NAMALWA (cell line): ENCODE data around the gene LYZL2.
"Not testable (repeated sequence)": the region's sequence is repeated elsewhere in the genome, so short reads cannot be mapped to it uniquely, and the experiment has no call there.

Experiments
- DNase-seq: peaks from one replicate; pipeline ENCODE4 v3.0.0-alpha.2; 2015; ENCODE audit warnings: low spot score

LYZL2 gene

DNA sequence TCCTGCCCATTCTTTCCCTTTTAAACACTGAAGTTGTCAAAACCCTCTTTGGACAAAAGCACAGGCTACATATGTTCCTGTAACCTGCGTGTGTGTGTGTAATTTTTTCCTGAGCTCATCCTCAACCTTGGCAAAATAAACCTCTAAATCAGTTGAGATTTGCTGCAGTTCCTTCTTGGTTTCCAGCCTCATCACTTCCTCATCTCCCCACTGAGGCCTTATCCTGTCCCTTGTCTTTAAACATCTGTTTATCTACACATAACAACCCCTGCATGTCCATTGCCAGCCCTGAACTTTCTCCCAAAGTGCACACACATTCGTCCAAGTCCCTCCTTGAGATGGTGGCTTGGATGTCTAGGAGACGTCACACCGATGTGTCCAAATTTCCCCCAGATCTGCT, 35.5 kb downstream of the LYZL2 start:
- DNase-seq, result no peak

DNA sequence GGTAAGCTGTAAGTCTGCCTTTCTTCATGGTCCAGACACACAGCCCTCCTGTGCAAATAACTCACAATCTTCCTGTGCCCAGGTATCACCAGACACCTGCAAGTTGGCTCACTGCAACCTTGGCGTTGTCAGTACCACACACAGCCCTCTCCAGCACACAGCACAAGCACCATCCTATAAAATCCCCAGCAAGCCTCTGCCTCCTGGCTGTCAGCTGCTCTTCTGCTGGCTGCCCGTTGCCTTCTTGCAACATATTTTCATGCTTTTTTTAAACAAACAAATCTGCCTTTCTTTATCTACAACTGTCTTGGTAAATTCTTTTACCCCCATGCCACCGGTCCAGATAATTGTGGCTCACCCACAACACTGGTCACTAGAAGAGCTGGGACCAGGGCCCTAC, 36.8 kb downstream of the LYZL2 start:
- not testable (repeated sequence) for DNase-seq

DNA sequence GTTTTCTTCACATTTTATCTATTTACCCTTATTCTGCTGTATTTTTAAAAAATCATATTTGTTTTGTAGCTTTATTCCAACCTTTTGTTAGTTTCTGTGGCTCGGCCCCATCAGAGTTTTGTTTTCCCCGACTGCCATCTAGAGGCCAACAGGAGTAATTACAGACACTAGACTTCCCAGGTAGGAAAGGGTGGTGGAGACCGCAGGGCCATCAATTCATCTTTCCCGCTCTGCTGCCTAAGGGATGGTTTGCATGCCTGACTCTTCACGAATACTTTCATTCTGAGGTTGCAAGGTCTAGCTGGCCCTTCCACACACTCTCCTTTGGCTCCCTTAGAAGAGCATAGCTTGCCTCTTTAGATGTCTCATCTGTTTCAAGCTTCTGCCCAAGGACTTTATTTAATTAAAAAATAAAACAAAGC, 38.3 kb downstream of the LYZL2 start:
- DNase-seq, result peak; percentile 74

DNA sequence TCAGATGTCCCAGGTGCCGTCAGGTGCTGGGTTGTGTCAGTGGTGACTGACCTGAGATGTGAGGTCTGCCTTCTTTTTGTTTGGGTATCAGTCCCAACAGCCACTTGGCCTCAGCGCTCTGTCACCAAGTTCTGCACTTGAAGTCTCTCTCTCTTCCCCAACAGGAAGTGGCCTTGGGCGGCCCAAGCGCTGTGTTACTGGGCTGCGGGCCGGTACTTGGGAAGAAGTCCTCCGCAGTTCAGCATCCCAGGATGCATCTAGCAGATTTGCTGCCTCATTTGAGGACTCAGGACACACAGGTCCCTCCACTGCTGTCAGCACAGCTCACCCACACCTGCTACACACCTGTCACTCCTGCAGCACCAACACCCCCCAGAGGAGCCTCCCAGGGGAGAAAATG, 40.1 kb downstream of the LYZL2 start:
- DNase-seq, result no peak

DNA sequence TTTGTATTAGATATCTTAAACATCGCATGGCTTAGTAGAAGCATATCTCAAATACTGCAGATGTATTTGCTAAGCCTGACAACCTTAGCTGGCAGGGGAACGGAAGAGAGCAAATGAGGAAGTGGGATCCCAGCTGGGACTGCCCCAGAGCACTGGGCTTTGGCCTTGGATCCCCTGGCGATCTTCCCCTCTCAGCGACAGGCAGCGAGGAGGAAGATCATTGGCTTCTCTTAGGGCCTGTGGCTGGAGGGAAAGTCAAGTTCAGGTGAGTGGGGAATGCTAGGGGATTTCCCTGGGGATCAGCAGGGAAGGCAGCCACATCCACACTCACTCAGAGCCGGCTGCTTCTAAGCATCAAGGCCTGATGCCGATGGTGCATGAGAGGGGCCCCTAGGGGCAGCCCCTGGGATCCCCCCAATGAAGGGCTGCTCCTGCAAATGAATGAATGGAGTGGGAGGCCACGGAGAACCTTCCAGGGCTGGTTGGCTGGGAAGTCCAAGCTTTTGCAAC, 42.0 kb downstream of the LYZL2 start:
- DNase-seq, result peak; percentile 50

DNA sequence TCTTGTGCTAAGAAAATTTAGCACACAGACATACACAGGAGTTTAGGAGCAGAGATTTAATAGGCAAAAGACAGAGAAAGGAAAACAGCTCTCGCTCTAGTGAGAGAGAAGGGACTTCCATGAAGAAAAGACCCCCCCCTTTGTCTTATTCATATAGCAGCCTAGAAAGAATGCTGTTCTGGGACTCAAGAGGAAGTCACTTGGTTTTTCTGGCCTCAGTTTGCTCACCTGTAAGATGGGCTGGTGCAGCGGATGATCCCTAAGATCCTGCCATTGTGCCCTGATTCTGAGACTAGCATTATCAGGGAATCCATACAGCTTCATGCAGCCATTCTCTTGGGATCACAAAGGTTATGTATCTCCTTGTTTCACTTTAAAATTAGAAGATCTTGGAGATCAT, 42.7 kb downstream of the LYZL2 start:
- DNase-seq, result no peak

DNA sequence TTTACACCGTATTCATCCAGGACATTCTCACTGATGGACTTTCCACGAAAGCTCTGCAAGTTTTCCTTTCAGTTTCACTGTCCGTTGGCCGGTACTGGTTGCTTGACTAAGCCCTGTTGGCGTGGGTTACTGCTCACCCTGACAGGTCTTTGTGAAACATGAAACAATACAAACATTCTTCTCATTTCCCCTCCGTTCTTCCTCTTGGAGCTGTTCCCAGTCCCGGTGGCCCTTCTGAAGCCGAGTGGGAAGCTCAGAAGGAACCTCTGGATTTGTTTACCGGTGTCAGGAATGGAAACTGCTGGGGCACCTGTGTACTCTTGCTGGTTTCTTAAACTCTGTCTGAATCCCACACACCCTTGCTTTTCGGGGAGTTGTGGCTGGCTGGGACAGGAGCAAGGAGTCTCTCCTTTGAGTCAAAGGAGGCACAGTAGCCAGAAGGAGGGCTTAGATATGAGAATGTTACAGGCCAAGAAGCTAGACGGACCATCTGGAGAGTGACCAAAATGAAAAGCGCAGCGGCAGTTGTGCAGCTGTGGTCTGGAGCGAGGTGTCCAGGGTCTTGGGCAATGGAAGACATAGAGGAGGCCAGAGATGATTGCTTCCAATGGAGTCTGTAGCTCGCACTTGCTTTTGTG, 45.7 kb downstream of the LYZL2 start:
- DNase-seq, result no peak

DNA sequence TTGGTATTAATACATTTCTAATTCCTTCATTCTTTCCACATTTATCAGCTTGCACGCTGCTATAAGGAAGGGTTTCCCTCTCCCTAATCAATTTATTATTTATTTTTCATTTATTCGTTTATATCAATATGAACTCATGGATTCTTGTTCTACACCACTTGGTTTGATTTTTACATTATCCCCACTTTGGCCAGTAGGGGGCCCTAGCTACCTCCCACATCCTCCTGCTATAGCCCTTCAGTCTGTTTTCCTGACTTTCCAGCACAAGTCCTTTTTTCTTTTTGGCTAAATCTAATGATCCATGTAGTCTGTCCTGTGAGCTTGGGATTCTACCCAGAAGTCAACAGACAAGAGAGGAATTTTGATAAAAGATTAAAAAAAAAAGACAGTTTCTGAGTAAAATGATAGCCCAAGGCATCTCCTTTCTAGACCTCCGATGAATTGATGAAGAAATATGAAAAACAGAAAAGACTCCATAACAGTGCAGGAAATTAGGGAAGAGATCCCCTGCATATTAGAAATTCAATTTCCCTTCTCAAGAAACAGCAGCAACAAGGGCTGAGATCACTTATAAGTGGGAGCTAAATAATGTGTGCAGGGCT, 47.7 kb downstream of the LYZL2 start:
- DNase-seq, result peak; percentile 56

DNA sequence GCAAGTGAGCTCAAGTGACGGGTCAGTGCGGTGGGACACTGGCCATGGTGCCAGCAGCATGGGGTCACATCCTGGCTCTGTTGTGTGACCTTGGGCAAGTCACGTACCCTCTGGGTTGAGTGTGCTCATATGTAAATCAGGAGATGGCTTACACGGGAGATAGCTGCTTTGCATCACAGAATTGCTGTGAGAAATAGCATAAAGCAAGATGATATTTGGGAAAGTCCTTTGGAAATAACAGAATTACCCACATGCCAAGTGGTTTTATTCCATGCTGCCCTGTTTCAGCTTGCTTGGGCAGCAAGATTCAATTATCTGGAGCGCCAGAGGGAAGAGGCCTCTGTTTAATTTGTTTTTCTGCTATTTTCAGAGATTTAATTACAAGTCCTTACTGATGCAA, 48.9 kb downstream of the LYZL2 start:
- no peak for DNase-seq

DNA sequence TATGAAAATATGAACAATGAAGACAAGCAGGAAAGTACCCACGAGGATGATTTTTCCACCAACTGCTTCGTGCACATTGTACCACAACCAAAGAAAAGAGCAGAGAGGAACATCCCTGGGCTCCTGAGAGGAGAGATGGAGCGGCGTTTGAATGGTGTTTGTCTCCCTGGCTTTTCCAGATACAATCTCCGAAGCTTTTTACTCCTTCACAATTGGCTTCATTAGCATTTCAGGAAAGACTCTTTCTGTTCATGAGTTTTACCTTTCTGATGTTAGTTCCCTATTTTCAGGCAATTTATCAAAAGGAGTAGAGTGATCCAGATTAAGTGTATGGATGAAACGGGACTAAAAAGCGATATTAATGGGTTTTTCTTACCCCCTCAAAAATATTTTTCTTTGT, 49.3 kb downstream of the LYZL2 start:
- DNase-seq, result no peak

DNA sequence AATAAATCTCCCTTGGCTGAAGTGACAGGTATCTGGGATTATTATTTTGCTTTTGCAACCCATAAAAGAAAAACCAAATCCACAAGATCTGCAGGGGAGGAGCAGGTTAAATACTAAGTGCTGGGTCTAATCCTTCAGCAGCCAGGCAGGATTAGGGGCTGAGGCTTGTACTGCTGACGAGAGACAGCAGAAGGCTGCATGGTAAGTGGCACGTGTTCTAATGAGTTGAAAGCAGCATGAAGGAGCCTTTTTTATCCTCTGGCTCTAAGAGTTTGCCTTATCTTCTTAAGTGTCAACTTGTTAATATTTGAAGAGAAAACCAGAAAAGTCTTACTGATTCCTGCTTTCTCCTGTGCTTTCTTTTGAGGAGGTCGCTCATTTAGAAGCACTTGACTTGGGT, 50.0 kb downstream of the LYZL2 start:
- DNase-seq, result no peak

DNA sequence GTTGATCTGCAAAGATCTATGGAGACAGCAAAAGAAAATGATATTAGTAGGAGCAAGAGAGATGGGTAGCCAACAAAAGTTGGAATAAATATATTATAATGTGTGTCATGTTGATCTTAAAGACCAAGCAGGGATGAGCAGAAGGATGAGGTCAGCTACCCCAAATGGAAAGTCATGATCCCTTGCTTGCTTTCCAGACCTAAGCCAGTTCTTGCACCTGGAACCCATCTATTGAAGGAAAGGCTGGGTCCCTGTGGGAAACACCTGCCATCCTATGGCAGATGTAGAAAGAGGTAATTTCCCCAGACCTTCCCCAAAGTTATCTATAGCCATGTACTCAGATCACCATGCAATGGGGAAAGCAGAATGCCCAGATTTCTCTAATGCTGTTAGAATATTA, 52.5 kb downstream of the LYZL2 start:
- no peak for DNase-seq

DNA sequence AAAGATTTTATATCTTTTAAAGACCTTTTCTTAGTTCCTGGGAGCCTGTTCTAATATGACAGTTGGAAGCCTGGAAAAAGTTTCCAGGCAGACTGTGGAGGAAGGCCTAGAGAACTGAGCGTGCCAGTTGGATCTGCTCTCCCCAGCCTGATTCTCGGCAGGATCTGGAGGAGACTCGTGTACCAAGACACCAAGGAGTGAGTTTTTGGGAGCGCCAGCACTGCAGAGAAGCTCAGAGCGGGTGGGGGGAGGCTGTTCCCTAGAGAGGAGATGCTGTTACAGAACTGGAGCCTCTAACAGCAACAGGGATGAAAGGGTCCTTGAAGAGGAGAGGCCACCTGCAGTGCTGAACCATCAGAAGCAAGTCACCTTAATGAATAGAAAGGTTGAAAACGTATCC, 52.9 kb downstream of the LYZL2 start:
- DNase-seq, result no peak

DNA sequence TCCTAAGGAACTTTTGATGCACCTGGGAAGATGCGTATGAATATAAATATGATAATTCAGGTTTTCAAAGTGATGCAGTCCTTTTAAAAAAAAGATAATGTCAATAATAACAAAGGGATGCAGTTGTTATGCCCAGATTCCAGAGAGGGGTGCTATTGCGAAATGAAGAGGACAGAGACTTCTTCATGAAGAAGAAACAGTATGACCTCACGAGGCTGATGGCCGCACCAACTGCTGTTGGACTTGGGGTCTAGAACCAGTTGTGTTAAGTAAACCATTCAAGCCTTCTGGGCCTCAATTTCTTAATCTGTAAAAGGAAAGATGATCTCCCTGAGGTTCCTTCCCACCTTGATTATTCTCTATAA, 55.1 kb downstream of the LYZL2 start:
- no peak for DNase-seq

DNA sequence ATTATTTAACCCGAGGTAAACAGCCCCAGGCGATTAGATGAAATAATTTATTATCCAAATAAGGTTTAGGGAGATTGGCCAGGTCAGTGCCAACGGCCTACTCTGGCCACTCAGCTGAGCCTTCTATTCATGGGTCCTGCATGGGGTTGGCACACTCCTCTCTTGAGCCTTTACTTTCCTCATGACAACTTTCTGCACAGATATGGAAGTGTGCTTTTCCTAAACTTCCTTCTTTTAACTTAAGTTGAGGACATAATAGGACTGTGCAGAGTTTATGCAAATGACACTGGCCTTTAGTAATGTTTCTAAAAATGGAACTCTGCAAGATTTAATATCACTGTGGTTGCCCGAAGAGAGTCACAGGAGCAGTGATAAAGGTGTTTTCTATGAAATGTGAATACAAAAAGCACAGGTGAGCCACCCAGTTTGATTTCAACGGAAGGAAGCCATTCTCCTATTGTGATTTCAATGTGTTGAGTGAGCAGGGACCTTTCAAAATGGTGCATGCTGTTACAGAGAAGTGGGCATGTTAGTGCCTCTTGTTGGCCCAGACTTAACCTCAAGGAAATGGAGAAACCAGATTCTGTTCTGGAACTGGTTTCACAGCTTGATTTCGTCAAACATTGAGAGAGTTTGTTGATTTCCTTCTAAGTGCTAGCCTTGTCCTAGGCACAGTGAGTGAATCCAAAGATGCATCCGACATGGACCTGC, 55.7 kb downstream of the LYZL2 start:
- no peak for DNase-seq

DNA sequence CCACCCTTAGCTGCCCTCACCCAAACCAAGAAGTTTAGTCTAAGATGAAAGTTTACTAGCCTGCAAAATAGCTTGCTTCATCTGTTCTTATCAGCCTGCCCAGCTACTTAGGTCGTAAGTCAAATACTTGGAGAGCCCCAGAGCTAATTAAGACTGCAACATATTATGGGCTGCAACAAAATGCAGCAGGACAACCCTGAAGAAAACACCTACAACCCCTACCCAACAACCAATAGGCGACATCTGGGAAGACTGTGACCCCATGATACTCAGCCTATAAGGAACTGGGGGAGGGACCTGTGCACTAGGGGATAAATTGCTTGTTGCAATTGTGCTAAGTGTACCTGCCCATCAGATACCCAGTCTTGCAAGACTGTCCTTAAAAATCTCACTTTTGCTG, 64.1 kb downstream of the LYZL2 start:
- no peak for DNase-seq

DNA sequence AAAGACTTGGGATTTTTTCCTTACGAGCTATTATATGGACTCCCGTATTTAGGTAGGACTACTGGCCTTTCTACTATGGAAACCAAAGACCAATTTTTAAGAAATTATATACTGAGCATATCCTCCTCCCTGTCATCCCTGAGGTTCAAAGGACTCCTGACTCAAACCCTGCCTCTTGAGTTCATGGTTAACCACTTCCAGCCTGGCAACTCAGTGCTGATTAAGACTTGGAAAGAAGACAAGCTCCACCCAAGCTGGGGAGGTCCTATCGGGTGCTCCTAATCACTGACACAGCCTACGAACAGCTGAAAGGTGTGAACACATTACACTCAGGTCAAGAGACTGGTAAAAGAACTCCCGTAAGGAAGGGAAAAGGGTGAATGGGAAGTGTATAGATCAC, 66.8 kb downstream of the LYZL2 start:
- DNase-seq, result no peak
